Astrocyte (in vitro differentiated cells and primary cell): ENCODE measurements around the gene TTC9B.

Experiments
- EZH2 ChIP-seq: IDR thresholded peaks from 2 replicates; pipeline ENCODE4 v1.6.1; 2012; ENCODE audit warnings: mild to moderate bottlenecking, low read length, inconsistent platforms; ENCODE audit not compliant: insufficient read depth
- TF ChIP-seq, protein P1 (sequence below): IDR thresholded peaks from 2 replicates; pipeline ENCODE4 v1.5.1; 2011; ENCODE audit warnings: low read depth, mild to moderate bottlenecking, inconsistent platforms, low read length, moderate library complexity; ENCODE audit not compliant: insufficient read depth

DNA sequence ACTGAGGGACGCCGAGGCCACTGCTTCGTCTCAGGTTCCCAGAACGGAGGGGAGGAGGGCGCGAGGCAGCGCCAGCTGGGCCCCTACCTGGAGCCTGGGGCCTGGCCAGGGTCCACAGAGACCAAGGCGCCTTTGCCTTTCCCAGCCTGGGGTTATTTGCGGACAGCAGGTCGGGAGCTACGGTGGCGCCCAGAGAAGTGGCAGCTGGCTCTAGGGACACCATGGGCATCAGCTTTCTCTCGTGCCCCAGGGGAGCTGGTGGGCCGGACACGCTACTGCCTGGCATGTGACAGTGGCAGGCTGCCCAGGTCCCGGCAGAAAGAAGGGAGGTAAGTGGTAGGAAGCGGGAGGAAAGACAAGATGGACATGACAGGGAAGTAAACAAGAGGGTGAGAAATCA lies 47.9 kb upstream of the TTC9B start:
- no peak for TF ChIP-seq EZH2
- TF ChIP-seq, protein P1, sequence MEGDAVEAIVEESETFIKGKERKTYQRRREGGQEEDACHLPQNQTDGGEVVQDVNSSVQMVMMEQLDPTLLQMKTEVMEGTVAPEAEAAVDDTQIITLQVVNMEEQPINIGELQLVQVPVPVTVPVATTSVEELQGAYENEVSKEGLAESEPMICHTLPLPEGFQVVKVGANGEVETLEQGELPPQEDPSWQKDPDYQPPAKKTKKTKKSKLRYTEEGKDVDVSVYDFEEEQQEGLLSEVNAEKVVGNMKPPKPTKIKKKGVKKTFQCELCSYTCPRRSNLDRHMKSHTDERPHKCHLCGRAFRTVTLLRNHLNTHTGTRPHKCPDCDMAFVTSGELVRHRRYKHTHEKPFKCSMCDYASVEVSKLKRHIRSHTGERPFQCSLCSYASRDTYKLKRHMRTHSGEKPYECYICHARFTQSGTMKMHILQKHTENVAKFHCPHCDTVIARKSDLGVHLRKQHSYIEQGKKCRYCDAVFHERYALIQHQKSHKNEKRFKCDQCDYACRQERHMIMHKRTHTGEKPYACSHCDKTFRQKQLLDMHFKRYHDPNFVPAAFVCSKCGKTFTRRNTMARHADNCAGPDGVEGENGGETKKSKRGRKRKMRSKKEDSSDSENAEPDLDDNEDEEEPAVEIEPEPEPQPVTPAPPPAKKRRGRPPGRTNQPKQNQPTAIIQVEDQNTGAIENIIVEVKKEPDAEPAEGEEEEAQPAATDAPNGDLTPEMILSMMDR, result no peak
